Measurements from ENCODE around the gene NOS1. TPM values are rescaled to one million over a fixed set of nuclear protein-coding genes. Genes with fewer than 3 reads are reported as not detected.

NOS1 gene
- total RNA-seq, 1 experiment from 2014 or later, result 2.3 TPM

DNA sequence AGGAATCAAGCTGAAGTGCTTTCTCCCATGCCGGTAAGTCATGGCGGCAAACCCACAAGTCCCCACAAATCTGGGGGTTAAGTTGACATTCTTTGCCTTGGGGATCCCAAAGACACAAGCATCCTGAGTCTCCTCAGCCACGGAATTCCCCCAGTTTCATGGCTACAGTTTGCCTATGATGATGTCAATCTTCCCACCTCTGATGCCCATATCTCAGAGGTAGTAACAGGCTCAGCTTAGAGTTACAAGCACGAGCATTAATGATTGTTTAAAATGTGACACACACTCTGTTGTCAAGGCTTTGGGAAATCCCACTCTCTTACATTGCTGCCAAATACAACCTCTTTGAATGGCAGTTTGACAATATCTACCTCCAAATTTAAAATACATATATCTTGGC, 22.3 kb downstream of the NOS1 start:
- H2BK15ac ChIP-seq (ENCODE audit: low read depth, low read length), result no peak overlapping the region
- no peak overlapping the region for H3K18ac ChIP-seq (ENCODE audit: insufficient read length, low read depth, low read length)
- H2BK20ac ChIP-seq (ENCODE audit: low read depth, low read length, poor library complexity, severe bottlenecking), result no peak overlapping the region
- H2BK5ac ChIP-seq (ENCODE audit: insufficient read length, low read length), result no peak overlapping the region
- DNase-seq, result no peak
- H2BK12ac ChIP-seq (ENCODE audit: insufficient read length, low read depth, low read length), result no peak overlapping the region
- H2AFZ ChIP-seq (ENCODE audit: low read length), result no peak overlapping the region
- H4K5ac ChIP-seq (ENCODE audit: insufficient read length, low read depth, low read length), result no peak overlapping the region
- WGBS (ENCODE audit: extremely low coverage, insufficient read length, low lambda C conversion rate), result no CpG with 5 or more reads among the region's 4 CpGs
- H2BK120ac ChIP-seq (ENCODE audit: low read depth, low read length, poor library complexity, severe bottlenecking), result no peak overlapping the region
- H3K4me1 Mint-ChIP-seq, result peaks cover 9 to 17% of the 10 kb centered on the region in 2 experiments
- H3K36me3 Mint-ChIP-seq (ENCODE audit: insufficient read depth in 1 of 3, low read depth in 3 of 3), result no peaks in the 10 kb centered on the region
- H3K79me1 ChIP-seq (ENCODE audit: insufficient read depth, low read depth, low read length, poor library complexity, severe bottlenecking), result no peaks in the 10 kb centered on the region
- no peak overlapping the region for H3K4ac ChIP-seq (ENCODE audit: low read depth, low read length)
- no peaks in the 10 kb centered on the region for H3K27me3 ChIP-seq (ENCODE audit: insufficient read depth, low read length)
- H4K91ac ChIP-seq (ENCODE audit: insufficient read length, low read depth, low read length), result no peak overlapping the region
- no peaks in the 10 kb centered on the region for H3K9me3 ChIP-seq (ENCODE audit: control insufficient read depth, low read depth, low read length)
- H3K56ac ChIP-seq (ENCODE audit: insufficient read length, low read depth, low read length), result no peak overlapping the region
- no peak overlapping the region for H4K8ac ChIP-seq (replicated peaks; ENCODE audit: insufficient read length, low read depth, low read length)
- no peak overlapping the region for H3T11ph ChIP-seq (ENCODE audit: low read length)
- H3K79me2 ChIP-seq (ENCODE audit: insufficient read depth, low read length), result no peaks in the 10 kb centered on the region
- no peaks in the 10 kb centered on the region; the same call in 1 of the 2 replicates for H3K4me1 ChIP-seq (ENCODE audit: insufficient read depth, low read length)
- H3K14ac ChIP-seq (ENCODE audit: insufficient read depth, low read length), result no peak overlapping the region
- H3K23me2 ChIP-seq (ENCODE audit: insufficient read length, low read depth, low read length, poor library complexity, severe bottlenecking), result no peaks in the 10 kb centered on the region
- H3K23ac ChIP-seq (ENCODE audit: insufficient read length, low read depth, low read length), result no peak overlapping the region
- no peak overlapping the region for H3K9ac ChIP-seq (ENCODE audit: extremely low read depth, insufficient read length, low read length)
- no peaks in the 10 kb centered on the region for H4K20me1 ChIP-seq (ENCODE audit: control insufficient read depth, insufficient read depth, insufficient read length)
- peak overlapping the region in 1 of 3 experiments; percentile 38; a peak in 1 of 7 replicates for H3K27ac Mint-ChIP-seq
- H3K27me3 Mint-ChIP-seq (ENCODE audit: low read depth), result peaks cover 4% of the 10 kb centered on the region; the same call in 1 of the 2 replicates
- H3K4me3 Mint-ChIP-seq, result no peak overlapping the region
- TF ChIP-seq, protein P1, sequence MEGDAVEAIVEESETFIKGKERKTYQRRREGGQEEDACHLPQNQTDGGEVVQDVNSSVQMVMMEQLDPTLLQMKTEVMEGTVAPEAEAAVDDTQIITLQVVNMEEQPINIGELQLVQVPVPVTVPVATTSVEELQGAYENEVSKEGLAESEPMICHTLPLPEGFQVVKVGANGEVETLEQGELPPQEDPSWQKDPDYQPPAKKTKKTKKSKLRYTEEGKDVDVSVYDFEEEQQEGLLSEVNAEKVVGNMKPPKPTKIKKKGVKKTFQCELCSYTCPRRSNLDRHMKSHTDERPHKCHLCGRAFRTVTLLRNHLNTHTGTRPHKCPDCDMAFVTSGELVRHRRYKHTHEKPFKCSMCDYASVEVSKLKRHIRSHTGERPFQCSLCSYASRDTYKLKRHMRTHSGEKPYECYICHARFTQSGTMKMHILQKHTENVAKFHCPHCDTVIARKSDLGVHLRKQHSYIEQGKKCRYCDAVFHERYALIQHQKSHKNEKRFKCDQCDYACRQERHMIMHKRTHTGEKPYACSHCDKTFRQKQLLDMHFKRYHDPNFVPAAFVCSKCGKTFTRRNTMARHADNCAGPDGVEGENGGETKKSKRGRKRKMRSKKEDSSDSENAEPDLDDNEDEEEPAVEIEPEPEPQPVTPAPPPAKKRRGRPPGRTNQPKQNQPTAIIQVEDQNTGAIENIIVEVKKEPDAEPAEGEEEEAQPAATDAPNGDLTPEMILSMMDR (conservative IDR thresholded peaks at IDR 0.05), result no peak
- no peak overlapping the region for H2AK5ac ChIP-seq (ENCODE audit: insufficient read length, low read length)
- H3K27ac ChIP-seq (ENCODE audit: insufficient read length, low read depth, low read length), result no peak overlapping the region
- no peak overlapping the region for H3K4me2 ChIP-seq (ENCODE audit: insufficient read depth, insufficient read length, low read length)
- no peaks in the 10 kb centered on the region; a peak in 1 of 5 replicates for H3K9me3 Mint-ChIP-seq
